Measurements from ENCODE around the gene PPOX.

Gene PPOX

DNA sequence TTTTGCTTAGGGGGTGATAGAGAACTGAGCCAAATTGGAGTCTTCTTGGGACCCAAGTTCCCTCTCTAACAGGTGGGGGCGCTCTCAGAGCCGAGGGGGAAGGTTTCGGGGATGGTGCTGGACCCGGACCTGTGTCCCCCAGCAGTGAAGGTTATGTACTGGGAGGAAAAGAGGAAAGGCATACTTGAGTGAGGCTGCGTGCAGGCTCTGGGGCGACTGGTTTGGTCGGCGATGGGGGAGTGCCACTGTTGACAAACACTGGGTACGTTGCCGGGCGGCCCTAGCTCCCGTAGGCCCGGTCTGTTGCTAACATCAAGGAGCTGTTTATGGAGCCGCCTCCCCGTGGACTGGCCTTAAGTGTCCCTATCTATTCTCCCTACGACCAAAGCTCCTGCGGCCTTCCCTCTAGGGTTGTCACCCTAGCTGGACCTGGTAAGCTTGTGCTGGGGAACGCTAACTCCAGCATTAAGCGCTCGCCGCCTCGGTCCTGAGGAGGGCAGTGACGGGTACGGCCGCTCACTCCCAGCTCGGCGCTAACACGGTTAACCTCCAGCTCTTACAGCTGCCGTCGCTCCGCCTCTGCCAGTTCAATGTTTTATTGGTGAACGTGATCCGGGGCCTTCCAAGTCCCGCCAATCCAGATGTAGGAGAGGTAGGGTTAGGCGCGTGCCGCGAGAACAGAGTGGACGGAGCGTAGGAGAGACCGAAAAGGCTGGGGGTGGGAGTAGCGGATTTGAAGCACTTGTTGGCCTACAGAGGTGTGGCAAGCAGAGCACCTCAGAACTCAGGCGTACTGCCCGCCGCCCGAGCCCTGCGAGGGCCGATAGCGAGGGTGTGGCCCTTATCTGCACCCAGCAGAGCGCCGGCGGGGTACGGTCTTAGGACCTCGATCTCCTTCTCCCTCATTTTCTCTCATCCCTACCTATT, at the start of gene PPOX:
TSS of gene PPOX (plus strand) at position 685 of the 927 bp plus-strand sequence. CDS start 422 bp downstream, outside the sequence.
- peak; percentile 80 to 86 for DNase-seq

DNA sequence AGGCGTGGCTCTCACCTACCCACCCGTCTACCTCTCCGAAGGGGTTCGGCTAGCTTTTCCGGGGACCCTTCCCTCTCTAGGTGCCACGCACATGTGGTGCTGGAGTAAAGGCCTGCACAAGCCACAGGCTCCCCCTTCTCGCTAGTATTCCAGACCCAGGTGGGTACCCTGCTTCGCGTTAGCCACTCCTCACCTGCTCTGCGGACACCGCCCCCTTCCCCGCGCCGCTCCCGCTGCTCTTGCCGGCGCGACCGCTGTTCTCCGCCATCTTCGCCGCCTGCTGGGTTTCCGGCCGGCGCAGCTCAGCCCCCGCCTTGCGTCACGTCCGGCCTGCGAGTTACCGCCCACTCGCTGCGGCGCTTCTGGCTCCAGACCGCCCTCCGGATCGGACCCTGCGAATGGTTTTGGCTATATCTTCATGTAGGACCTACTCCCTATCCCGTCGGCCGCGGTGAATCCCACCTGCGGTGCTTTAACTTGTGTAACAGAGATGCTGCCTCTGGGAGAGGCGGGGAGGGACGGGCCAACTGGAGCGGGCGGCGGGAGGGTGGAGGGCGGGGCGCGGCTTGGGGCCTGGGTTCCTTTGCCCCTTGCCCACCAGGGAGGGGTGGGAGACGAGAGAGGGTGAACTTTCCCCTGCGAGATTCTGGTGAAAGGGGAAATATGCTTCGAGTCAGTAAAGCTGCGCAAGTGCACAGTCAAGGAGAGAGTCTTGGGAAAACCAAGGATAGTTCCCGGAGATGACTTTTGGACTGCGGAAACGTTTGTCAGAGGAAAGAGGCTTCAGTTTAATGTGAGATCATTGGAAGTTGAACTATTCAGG, 48.3 kb upstream of the PPOX start, which contains the start of the genes NIT1 and PFDN2:
TSS of gene NIT1 (plus strand) at position 347 of the 823 bp plus-strand sequence. CDS start at position 419, 72 bp downstream.
TSS of gene PFDN2 (minus strand) at position 279 of the 823 bp plus-strand sequence. CDS start at position 268, 11 bp downstream.
- DNase-seq = peak; percentile 81 to 84

DNA sequence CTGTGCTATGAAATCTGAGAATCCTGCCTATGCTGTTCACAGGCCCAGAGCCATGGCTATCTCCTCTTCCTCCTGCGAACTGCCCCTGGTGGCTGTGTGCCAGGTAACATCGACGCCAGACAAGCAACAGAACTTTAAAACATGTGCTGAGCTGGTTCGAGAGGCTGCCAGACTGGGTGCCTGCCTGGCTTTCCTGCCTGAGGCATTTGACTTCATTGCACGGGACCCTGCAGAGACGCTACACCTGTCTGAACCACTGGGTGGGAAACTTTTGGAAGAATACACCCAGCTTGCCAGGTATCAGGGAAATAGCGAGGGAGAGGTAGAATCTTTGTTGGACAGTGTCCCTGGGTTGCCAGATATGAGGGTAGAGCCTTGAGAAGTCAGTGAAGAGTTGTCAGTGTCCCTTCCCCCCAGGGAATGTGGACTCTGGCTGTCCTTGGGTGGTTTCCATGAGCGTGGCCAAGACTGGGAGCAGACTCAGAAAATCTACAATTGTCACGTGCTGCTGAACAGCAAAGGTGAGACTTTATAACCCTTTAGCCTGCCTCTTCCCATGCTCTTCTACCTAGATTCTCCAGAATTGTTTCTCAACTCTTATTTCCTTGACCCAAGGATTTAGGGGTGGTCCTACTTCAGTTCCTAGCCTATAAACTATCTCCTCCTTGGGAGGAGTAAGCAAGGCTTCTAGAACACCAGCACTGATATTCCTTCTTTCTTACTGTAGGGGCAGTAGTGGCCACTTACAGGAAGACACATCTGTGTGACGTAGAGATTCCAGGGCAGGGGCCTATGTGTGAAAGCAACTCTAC, 46.9 kb upstream of the PPOX start:
- DNase-seq = peak; percentile 51 to 52

DNA sequence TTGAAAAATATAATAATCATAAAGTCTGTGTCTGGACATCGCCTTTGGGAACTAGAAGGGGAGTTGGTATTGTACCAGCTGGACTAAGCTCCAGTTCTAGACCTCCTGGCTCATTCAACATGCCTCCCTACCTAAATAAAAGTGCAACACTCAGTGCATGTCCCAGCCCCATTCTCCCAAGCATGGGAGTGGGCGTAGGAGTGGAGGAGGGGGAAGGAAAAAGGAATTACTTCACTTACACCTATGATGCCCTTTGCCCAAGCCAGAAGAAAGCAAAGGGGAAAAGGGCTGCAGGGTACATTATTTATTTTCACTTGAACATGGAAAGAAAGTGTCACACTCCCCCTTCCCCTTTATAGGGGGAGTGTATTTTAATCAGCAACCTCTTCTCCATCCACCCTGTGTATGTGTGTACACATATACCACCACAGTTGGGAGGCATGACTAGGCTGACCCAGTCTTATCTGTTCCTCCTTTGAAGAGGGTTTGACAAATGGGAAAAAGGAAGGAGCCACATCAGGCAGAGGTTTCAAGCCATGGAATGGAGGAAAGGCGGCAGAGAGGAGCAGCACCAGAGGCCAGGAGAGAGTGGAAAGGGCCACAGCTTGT, 45.1 kb upstream of the PPOX start:
- no peak for DNase-seq

DNA sequence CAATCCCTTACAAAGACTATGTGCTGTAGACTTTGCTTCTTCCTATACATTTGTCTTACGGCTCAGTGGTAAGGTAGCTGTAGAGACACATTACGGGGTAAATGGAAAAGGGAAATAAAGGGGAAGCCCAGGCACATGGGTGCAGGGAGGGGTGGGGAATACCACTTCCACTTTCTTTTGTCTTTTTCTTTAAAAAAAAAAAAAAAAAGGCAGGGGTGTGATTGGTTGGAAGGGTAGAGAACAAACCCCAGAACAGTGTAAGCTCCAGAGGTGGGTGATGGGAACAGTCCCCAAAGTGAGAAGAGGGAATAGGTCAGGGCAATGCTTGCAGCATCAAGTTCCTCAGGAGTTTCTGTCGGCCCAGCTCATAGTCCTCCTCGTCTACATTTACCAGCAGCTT, 44.4 kb upstream of the PPOX start:
- no peak for DNase-seq

DNA sequence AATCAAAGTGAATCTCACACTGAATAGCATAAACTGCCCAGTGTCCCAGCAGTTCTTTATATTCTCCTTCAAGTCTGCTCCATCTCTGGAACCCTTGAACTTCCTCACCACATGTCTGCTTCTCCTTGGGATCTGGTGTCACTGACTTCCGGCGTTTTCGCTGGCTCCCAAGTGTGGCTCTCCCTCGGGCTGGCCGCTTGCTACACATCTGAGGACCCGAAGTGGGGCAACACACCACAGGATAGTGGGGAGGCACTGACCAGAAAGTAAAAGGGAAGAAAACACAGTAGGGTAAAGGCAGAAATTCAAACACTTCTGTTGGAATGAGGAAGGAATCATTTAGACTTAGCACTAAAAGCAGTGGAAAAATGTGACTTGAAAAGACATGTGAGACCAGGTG, 43.3 kb upstream of the PPOX start:
- DNase-seq = no peak

DNA sequence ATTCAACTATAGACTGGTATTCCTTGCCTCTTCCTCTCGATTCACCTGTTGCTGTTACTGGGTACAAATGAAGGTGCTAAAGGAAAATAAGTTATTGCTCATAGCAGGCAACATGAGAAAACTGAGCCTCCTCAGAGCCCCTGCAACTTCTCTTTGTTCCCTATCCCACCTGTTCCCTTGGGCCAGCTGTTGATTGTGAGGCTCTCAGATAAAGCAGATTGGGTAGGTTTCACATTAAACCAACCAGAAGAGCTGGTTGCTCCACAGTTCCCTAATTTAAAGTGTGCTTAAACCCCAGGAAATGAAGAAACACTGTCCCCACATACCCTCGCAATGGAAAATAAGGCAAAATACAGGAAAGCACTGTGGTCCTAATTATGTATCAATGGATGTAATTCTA, 38.6 kb upstream of the PPOX start:
- DNase-seq = no peak

DNA sequence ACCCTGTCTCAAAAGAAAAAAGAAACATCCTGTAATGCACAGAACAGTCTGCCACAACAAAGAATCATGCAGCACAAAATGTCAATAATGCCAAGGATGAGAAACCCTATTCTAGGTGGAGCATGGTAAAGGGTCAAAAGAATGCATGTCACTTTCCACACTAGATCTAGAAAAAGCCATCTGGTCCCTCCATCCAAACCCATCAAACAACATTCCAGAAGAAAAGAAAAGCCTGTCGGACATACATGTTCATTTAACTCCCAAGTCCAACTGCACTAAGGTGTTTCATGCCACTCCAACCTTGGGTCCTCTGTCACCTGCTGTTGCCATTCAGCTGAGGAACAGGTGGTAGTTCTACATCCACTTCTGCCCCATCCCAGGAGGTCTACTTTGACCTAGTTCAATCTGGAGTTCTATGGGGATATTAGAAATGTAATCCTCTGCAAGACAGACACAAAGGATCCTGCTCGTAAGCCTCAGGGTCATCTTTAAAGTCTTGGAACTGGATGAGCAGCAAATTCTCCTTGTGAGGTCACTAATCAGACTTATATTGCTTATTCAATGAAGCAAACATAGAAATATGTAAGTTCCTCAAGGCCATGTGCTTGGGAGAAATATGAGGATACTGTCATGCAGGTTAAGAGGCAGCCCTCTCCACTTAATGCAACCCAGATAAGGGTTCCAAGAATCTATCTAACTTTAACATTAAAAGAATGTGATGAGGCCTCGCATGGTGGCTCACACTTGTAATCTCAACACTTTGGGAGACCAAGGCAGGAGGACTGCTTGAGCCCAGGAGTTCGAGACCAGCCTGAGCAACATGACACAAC, 37.4 kb upstream of the PPOX start:
- no peak for DNase-seq

DNA sequence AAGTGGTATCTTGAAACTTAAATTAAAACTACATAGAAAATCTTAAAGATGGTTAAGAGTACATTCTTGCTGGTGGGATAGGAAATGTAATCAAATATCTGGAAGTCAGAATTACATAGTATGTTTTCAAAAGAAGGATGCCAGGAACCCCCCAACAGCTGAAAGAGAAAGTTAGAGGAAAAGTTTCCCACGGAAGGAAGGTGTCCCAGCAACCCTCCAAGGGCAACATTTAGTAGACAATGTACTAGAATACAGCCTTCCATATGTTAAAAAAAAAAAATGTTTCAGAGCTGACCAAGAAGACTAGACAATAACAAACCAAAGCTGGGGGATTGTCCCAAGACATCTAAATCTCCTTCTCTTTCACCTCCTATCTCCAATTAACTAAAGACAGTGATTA, 36.0 kb upstream of the PPOX start:
- no peak for DNase-seq

DNA sequence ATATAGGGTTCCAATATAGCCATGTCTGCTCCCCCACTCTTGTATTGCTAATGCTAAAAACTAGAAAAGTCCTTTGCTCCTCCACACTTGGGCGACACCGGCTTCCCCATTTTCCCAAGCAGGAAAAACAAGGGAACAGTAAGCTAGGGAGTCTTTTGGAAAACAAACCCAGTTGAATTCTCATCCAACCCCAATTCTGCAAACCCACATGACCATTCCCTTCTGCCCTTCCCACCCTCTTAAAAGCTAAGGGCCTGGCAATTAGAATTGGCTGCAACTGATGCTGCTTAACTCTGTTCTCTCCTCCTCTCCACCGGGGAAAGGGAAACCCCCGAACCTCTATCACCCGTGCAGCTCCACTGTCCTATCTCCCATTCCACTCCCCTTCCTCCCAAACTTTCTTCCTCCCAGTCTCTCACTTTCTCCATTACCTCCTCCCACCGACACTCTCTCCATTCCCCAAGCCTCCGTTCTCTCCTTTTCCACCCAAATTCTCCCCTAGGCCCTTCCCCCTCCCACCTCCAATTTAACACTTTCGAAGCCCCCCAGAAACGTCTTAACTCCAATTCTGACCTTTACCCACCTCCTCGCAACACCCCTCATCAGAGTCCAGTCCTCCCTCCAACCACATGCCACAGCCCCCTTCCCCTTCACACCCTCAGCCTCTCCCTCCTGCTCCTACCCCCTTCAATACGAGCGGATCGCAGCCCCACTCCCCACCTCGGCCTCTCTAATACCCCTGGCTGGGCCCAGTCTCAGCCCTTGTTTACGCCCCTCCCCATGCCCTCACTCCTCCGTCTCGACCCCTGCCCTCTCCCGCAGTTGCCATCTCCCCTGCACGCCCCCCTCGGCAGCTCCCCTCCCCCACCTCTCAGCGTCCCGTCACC, 34.5 kb upstream of the PPOX start:
- DNase-seq = no peak

DNA sequence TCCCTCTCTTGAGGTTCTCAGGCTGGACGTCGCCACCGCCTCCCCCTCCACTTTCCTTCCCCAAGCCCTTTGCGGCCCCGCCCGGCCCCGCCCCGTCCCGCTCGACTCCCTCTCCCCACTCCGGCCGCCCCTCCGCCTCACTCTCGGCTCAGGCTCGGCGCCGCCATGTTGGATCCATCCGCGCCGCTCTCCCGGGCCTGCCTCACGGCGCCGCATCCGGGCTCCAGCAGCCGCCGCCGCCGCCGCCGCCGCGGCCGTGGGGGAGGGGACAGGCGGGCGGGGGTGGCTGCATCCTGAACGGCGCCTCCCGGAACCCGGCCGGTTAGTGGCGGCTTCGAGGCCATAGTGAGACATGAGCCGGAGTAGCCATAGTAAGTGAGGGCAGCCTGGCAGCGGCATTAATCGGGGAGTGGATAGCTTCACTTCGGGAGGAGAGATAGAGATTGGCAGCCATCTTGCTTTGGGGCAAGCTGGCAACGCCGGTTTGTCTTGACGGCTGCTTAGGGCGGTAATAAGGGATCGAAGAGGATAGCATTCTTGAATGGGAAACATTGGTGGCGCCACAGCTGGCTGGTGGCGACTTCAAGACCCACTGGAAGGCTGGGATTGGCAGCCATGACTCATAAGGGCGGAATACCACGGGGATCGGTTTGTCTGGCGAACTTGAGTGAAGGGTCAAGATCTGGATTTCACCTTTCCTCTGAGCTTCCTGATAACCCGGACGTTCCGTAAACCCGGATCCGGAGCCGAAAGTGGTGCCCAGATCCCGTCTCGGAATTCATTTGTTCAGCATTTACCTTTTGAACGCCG, 33.6 kb upstream of the PPOX start, which contains the start of gene DEDD:
TSS of gene DEDD (minus strand) at position 258 of the 810 bp plus-strand sequence. CDS start 8,205 bp downstream, outside the sequence.
- peak; percentile 73 to 83 for DNase-seq

DNA sequence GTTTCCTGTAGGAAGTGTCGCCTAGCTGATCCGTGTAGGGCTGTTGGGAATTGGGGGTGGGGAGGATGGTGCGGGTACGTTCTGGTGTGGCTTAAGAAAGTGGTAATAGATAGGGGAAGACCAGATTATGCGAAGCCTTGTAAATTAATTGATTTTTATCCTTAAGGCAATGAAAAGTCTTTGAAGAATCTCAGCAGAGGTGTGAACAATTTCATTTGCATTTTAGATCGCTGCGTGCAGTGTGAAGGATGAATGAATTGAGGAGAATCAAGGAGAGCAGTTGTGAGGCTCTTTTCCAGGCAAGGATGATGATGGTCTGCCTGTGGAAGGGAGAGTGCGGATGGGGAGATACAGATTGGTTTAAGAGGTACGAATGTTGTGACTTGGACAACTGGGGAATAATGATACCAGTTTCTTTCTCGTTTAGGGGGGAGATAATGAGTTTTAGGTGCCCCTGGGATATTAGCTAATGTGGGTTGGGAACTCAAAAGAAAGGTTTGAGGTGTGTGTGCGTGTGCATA, 32.9 kb upstream of the PPOX start:
- no peak for DNase-seq

DNA sequence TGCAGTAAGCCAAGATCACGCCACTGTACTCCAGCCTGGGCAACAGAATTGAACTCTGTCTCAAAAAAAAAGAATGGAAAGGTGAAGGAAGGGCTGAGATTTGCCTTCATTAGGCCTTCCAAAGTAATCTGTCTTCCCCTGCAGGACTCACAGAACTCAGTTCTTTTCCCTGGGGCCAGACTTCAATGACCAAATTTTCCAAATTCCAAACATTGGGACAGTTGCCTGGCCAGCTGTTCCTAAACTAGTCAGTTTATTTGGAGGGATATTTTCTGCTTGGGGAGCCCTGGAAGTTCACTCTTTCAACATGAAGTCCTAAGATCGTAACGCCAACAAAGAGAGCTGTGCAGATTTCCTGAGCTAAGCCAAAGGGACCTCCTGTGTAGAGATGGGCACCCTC, 28.3 kb upstream of the PPOX start:
- no peak for DNase-seq

DNA sequence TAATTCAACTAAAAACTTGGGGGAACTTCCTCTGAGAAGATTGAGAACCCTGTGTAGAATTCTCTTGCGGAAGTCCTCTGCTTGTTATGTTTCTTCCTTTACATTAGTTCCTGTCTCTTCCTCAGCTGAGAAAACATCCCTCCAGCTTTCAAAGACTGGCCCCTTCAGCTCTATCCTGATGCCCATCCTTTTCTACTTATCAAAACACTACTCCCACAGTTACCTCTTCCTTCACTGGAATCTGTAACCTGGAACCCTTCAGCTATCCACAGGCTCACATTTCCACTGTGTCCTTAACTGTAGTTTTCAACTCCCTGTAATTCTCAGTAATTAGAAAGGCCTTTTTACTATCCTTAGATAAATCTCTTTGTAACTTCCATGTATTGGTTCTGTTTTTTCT, 27.8 kb upstream of the PPOX start:
- DNase-seq = no peak

DNA sequence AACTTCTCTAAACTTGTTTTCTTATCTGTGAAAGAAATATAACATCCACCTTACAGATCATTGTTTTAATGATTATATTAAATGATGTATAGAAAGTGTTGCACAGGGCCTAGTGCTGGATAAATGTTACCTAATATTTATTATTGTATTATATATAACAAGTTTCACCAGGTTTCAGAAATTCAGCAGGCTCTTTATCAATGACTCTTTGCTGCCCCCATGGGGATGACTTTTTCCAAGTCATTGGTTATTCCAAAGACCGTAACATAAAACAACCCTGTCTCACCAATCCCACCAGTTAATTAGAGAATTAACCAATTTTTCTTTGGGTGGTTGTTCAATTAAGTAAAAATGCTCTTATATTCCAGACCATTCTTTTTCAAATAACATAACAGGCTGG, 26.5 kb upstream of the PPOX start:
- peak in 1 of 2 donors; percentile 25 for DNase-seq

DNA sequence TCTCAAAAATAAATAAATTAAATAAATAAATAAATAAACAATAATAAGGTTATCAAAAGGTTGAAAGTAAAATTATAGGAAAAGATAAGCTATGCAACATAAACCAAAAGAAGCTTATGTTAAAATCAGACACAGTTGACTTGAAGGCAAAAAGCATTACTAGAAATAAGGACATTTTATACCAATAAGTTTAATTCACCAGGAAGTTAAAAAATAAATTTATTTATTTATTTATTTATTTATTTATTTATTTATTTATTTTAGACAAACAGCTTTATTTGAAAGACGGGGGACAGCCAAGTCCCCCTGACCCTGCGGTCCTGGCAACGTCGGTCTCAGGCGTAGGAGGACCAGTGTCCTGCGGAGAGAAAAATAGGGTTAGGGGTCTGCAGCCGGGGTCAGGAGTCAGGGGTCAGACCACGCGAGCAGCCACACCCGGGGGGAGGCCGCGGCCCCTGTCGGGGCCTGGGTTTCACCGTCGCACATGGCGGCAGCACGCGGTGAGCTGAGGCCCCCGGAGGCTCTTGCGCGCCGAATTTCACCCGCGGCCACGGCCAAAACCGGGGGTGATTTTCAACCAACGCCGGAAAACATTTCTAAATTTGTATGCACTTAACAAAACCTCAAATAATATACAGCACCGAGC, 25.3 kb upstream of the PPOX start:
- no peak for DNase-seq

DNA sequence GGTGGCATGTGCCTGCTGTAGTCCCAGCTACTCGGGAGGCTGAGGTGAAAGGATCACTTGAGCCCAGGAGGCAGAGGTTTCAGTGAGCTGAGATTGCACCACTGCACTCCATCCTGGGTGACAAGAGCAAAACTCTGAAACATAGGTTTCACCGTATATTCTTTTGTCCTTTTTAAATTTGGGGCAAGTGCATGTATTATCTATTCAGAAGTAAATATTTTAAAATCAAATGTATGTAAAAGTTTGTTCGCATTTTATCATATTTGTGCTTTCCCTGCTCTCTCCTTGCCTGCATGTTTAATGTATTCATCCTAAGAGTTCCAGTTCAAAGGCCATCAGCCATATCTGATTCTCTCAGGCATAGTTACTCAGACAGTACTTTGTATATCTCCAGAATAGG, 20.4 kb upstream of the PPOX start:
- DNase-seq = no peak

DNA sequence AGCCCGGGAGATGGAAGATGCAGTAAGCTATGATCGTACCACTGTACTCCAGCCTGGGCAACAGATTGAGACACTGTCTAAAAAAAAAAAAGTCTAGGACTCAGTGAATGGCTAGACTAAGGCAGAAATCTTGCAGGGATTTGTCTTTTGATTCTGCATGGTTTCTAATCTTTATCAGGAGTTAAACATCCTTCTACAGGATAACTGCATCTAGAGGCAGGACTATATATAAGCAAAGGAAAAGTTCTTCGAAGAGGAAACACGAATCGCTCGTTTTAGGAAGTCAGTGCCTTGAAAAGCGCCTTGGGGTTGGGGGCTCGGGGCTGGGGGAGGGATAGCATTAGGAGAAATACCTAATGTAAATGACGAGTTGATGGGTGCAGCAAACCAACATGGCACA, 13.1 kb upstream of the PPOX start:
- DNase-seq = no peak

Data from stimulated activated CD4-positive, alpha-beta T cell treated with anti-CD3 and anti-CD28 coated beads, Interleukin-2, amount 100 ng/mL, for 48 hours (primary cell).